K562 (cell line): ENCODE measurements around the gene SLC38A2. TPM values are rescaled to one million over a fixed set of nuclear protein-coding genes. Genes with fewer than 3 reads are reported as not detected.

ENCODE experiments used
- CBFA2T3 ChIP-seq: fragments of 450-650 bp; IDR thresholded peaks from 2 replicates; pipeline ENCODE4 v1.6.1; 2017
- CLOCK ChIP-seq: fragments of 250-450 bp; sonication (Bioruptor Pico); IDR thresholded peaks from 2 replicates; pipeline ENCODE4 v1.4.0; 2020; ENCODE audit warnings: mild to moderate bottlenecking, moderate library complexity, borderline replicate concordance
- E2F1 ChIP-seq: sonication (generic); formaldehyde crosslinking; IDR thresholded peaks from 2 replicates; pipeline ENCODE4 v1.8.1; 2023; ENCODE audit warnings: mild to moderate bottlenecking, missing genetic modification reagents, moderate library complexity
- GTF2F1 ChIP-seq: IDR thresholded peaks from 2 replicates; pipeline ENCODE4 v1.6.1; 2011; ENCODE audit warnings: low read depth, low read length, improper control_type of control experiment
- MCM2 ChIP-seq: fragments of 450-650 bp; IDR thresholded peaks from 2 replicates; pipeline ENCODE4 v1.6.1; 2017; ENCODE audit warnings: low read depth, mild to moderate bottlenecking
- MIER1 ChIP-seq: fragments of 450-650 bp; IDR thresholded peaks from 2 replicates; pipeline ENCODE4 v1.6.1; 2016; ENCODE audit warnings: antibody characterized with exemption, mild to moderate bottlenecking, low read depth
- MYC ChIP-seq, 2 experiments: fragments of 250-450 bp in 1 of 2; sonication (Bioruptor Pico) in 1 of 2; IDR thresholded peaks; 2 replicates each; pipeline versions ENCODE4 v1.5.1 to v1.6.1; 2012 to 2021; ENCODE audit warnings: low read depth in 2 of 2, borderline replicate concordance in 1 of 2, improper control_type of control experiment in 1 of 2, low read length in 1 of 2, mild to moderate bottlenecking in 1 of 2, moderate library complexity in 1 of 2
- NR4A1 ChIP-seq, 2 experiments: fragments of 250-450 bp in 1 of 2; fragments of 450-650 bp in 1 of 2; sonication (Bioruptor Pico) in 1 of 2; IDR thresholded peaks; 2 replicates each; pipeline versions ENCODE4 v1.4.0 to v1.6.1; 2016 to 2020; ENCODE audit warnings: mild to moderate bottlenecking in 2 of 2, missing compliant biosample characterization in 1 of 2, missing genetic modification characterization in 1 of 2, moderate library complexity in 1 of 2
- RREB1 ChIP-seq: fragments of 250-450 bp; sonication (Bioruptor Pico); IDR thresholded peaks from 2 replicates; pipeline ENCODE4 v1.4.0; 2020
- SIN3A ChIP-seq, 2 experiments: fragments of 150-350 bp in 1 of 2; IDR thresholded peaks; 2 replicates each; pipeline ENCODE4 v1.6.1; 2011 to 2016; ENCODE audit warnings: borderline replicate concordance in 2 of 2, low read depth in 2 of 2, low read length in 2 of 2, mild to moderate bottlenecking in 2 of 2, moderate library complexity in 2 of 2; ENCODE audit not compliant: control insufficient read depth in 1 of 2
- TBP ChIP-seq: optimal IDR thresholded peaks from 2 replicates; pipeline ENCODE3; 2011; ENCODE audit warnings: low read depth, low read length, improper control_type of control experiment
- TEAD1 ChIP-seq, 2 experiments: fragments of 450-650 bp in 1 of 2; sonication (generic) in 1 of 2; formaldehyde crosslinking; IDR thresholded peaks; 2 replicates each; pipeline versions ENCODE4 v1.4.0 to v1.8.0; 2020 to 2022; ENCODE audit warnings: mild to moderate bottlenecking in 2 of 2, missing genetic modification reagents in 1 of 2
- ZFPM2 ChIP-seq: fragments of 250-450 bp; sonication (Bioruptor Pico); IDR thresholded peaks from 2 replicates; pipeline ENCODE4 v1.5.1; 2022; ENCODE audit warnings: mild to moderate bottlenecking
- ZNF280A ChIP-seq: fragments of 450-650 bp; IDR thresholded peaks from 2 replicates; pipeline ENCODE4 v1.6.1; 2018; ENCODE audit warnings: mild to moderate bottlenecking, low read depth; ENCODE audit not compliant: partially characterized antibody
- polyA plus RNA-seq, 8 experiments: library from polyadenylated mRNA; depleted of rRNA in 4 of 8; stranded (reverse) in 5 of 8; unstranded in 3 of 8; fragments of >200 nt; fragmentation: Nextera tagmentation in 2 of 8; fragmentation: Illumina TruSeq in 1 of 8; extraction: Ambion mirVana in 2 of 8; extraction: Trizol in 1 of 8; gene quantifications; 2 replicates each; pipeline versions ENCODE4 v1.2.1 to v1.2.3, GENCODE V29; 2011 to 2014; ENCODE audit warnings: inconsistent platforms in 1 of 8, missing spikeins in 1 of 8
- total RNA-seq, 7 experiments: library from RNA; depleted of rRNA in 6 of 7; stranded (reverse); fragments of >200 nt in 6 of 7; fragmentation: Illumina TruSeq in 2 of 7; extraction: Trizol in 2 of 7; gene quantifications; 2 replicates each; pipeline versions ENCODE4 v1.2.1 to v1.2.3, GENCODE V29; 2011 to 2021; ENCODE audit warnings: low replicate concordance in 1 of 7

Gene SLC38A2
- total and polyA plus RNA-seq, 9 of the 15 experiments (the other 6 are each of a cell fraction or from before 2014, with no cell fraction given), result 98.7 to 292 (median 143) TPM

- TF ChIP-seq SIN3A (IDR thresholded peaks at IDR 0.05; ENCODE audit: borderline replicate concordance in 2 of 2, control insufficient read depth in 1 of 2, low read depth in 2 of 2, low read length in 2 of 2) (no peak), TBP (peak; percentile 56), GTF2F1 (peak; percentile 79), TEAD1 (CRISPR knock-in tag; IDR thresholded peaks at IDR 0.05) (peak in 1 of 2 experiments; percentile 57; a peak in 1 of 4 replicates), CBFA2T3 (no peak; the same call in 1 of the 2 replicates), MCM2 (no peak), RREB1 (CRISPR knock-in tag) (0 out of 2 replicates have a peak, but pooled peaks have one; percentile 60), MIER1 (no peak), NR4A1 (CRISPR knock-in tag; IDR thresholded peaks at IDR 0.05) (0 out of 2 replicates have a peak, but pooled peaks have one; percentile 58), NR4A1 (tag; IDR thresholded peaks at IDR 0.05) (0 out of 2 replicates have a peak, but pooled peaks have one; percentile 16), ZNF280A (no peak), MYC (IDR thresholded peaks at IDR 0.05; ENCODE audit: low read depth, low read length) (peak; percentile 90), MYC (CRISPR knock-in tag; IDR thresholded peaks at IDR 0.05; ENCODE audit: borderline replicate concordance, low read depth) (no peak), ZFPM2 (CRISPR knock-in tag) (no peak), E2F1 (0 out of 2 replicates have a peak, but pooled peaks have one; percentile 12), CLOCK (CRISPR knock-in tag) (no peak)
Observed at GRCh38 chr12:46382964-46383653, 10.5 kb upstream of the SLC38A2 start (continued).
